Inflammatory macrophage (primary cell): ENCODE data around the gene CRTC1.
A peak's percentile ranks its signal among the peaks of the same experiment; 100 is the strongest.
"Not testable (repeated sequence)": the region's sequence is repeated elsewhere in the genome, so short reads cannot be mapped to it uniquely, and the experiment has no call there.

Experiments used
- DNase-seq, 2 donors: peaks; one replicate each; pipeline ENCODE4 v3.0.0-alpha.2; 2020 to 2022

The CRTC1 gene

GRCh38 chr19:18704971-18705370, 21.5 kb downstream of the CRTC1 start:
- DNase-seq, result no peak

GRCh38 chr19:18708452-18709231, 25.2 kb downstream of the CRTC1 start:
- DNase-seq, result no peak

- no peak for DNase-seq
These were observed 26.1 kb downstream of the CRTC1 start for GRCh38 chr19:18709546-18709945.

- no peak for DNase-seq
These were observed 26.7 kb downstream of the CRTC1 start for GRCh38 chr19:18710186-18710585.

- no peak for DNase-seq
These were observed 27.7 kb downstream of the CRTC1 start for GRCh38 chr19:18710996-18711751.

- no peak for DNase-seq
These were observed 28.4 kb downstream of the CRTC1 start for GRCh38 chr19:18711893-18712292.

GRCh38 chr19:18712981-18713380, 29.5 kb downstream of the CRTC1 start:
- no peak for DNase-seq

- no peak for DNase-seq
These were observed 30.2 kb downstream of the CRTC1 start for GRCh38 chr19:18713550-18714117.

- DNase-seq, result no peak
These were observed 31.9 kb downstream of the CRTC1 start for GRCh38 chr19:18715416-18715815.

- DNase-seq, result no peak
These were observed 33.4 kb downstream of the CRTC1 start for GRCh38 chr19:18716857-18717256.

- no peak for DNase-seq
These were observed 34.1 kb downstream of the CRTC1 start for GRCh38 chr19:18717601-18718000.

GRCh38 chr19:18718015-18718526, 34.6 kb downstream of the CRTC1 start:
- DNase-seq, result peak; percentile 10 to 27

GRCh38 chr19:18718846-18719458, 35.5 kb downstream of the CRTC1 start:
- DNase-seq, result no peak

GRCh38 chr19:18719541-18719940, 36.1 kb downstream of the CRTC1 start:
- no peak for DNase-seq

- DNase-seq, result no peak
These were observed 40.4 kb downstream of the CRTC1 start for GRCh38 chr19:18723871-18724377.

GRCh38 chr19:18725841-18726770, 42.6 kb downstream of the CRTC1 start:
- no peak for DNase-seq

- DNase-seq, result no peak
These were observed 43.4 kb downstream of the CRTC1 start for GRCh38 chr19:18726846-18727245.

- DNase-seq, result not testable (repeated sequence)
These were observed 44.1 kb downstream of the CRTC1 start for GRCh38 chr19:18727602-18728001.

GRCh38 chr19:18729933-18730530, 46.6 kb downstream of the CRTC1 start:
- DNase-seq, result no peak

- no peak for DNase-seq
These were observed 47.5 kb downstream of the CRTC1 start for GRCh38 chr19:18730885-18731513.

- no peak for DNase-seq
These were observed 48.1 kb downstream of the CRTC1 start for GRCh38 chr19:18731562-18732008.
